Measurements from ENCODE around the gene ZBTB17. TPM values are rescaled to one million over a fixed set of nuclear protein-coding genes. Genes with fewer than 3 reads are reported as not detected.

Gene ZBTB17
- total and polyA plus RNA-seq, 4 donors: 28.0 to 47.1 (median 44.2) TPM

GRCh38 chr1:15997076-15997585 is 21.2 kb upstream of the ZBTB17 start:
- TF ChIP-seq CTCF (IDR thresholded peaks at IDR 0.05; ENCODE audit: control extremely low read depth, extremely low read depth): no peak
- Histone ChIP-seq H3K4me1 (ENCODE audit: control insufficient read depth in 5 of 5, insufficient read depth in 5 of 5, low read length in 5 of 5) (no peaks in the 10 kb centered on the region), H3K27me3 (ENCODE audit: control insufficient read depth in 3 of 3, insufficient read depth in 3 of 3, low read length in 2 of 3) (no peaks in the 10 kb centered on the region), H3K4me3 (no peak overlapping the region), H3K9ac (ENCODE audit: insufficient read depth in 1 of 2, low read length in 2 of 2) (no peak overlapping the region), H3K27ac (ENCODE audit: low read depth in 1 of 2, low read length in 1 of 2) (no peak overlapping the region), H3K9me3 (ENCODE audit: control insufficient read depth in 4 of 4, insufficient read depth in 3 of 4, low read length in 3 of 4) (no peaks in the 10 kb centered on the region), H3K36me3 (ENCODE audit: control insufficient read depth in 4 of 4, insufficient read depth in 4 of 4, low read length in 4 of 4) (no peaks in the 10 kb centered on the region)
- no peak for ATAC-seq (ENCODE audit: insufficient read depth, low FRiP score)
- 85 to 89% methylated on average over 9 of the region's 9 CpGs for WGBS, 2 donors
- DNase-seq: no peak

- DNase-seq (peak; percentile 42 to 54 (median 52)), ATAC-seq (ENCODE audit: insufficient read depth, low FRiP score) (peak; percentile 71)
- TF ChIP-seq CTCF (IDR thresholded peaks at IDR 0.05; ENCODE audit: control extremely low read depth, extremely low read depth): peak; percentile 86
- Histone ChIP-seq H3K9ac (ENCODE audit: insufficient read depth in 1 of 2, low read length in 2 of 2) (no peak overlapping the region), H3K27ac (ENCODE audit: low read depth in 1 of 2, low read length in 1 of 2) (no peak overlapping the region), H3K4me1 (ENCODE audit: control insufficient read depth in 5 of 5, insufficient read depth in 5 of 5, low read length in 5 of 5) (no peaks in the 10 kb centered on the region), H3K27me3 (ENCODE audit: control insufficient read depth in 3 of 3, insufficient read depth in 3 of 3, low read length in 2 of 3) (no peaks in the 10 kb centered on the region), H3K36me3 (ENCODE audit: control insufficient read depth in 4 of 4, insufficient read depth in 4 of 4, low read length in 4 of 4) (no peaks in the 10 kb centered on the region), H3K9me3 (ENCODE audit: control insufficient read depth in 4 of 4, insufficient read depth in 3 of 4, low read length in 3 of 4) (no peaks in the 10 kb centered on the region), H3K4me3 (no peak overlapping the region)
- 58 to 77% methylated on average over 11 of the region's 11 CpGs for WGBS, 2 donors
Measured at GRCh38 chr1:15994590-15995351, 18.9 kb upstream of the ZBTB17 start.

- DNase-seq (no peak), ATAC-seq (ENCODE audit: insufficient read depth, low FRiP score) (no peak)
- H3K36me3 ChIP-seq (ENCODE audit: control insufficient read depth in 4 of 4, insufficient read depth in 4 of 4, low read length in 4 of 4): no peaks in the 10 kb centered on the region
- H3K9me3 ChIP-seq (ENCODE audit: control insufficient read depth in 4 of 4, insufficient read depth in 3 of 4, low read length in 3 of 4): no peaks in the 10 kb centered on the region
- no peaks in the 10 kb centered on the region for H3K4me1 ChIP-seq (ENCODE audit: control insufficient read depth in 5 of 5, insufficient read depth in 5 of 5, low read length in 5 of 5)
- H3K27ac ChIP-seq (ENCODE audit: low read depth in 1 of 2, low read length in 1 of 2): no peak overlapping the region
- 94 to 98% methylated on average over 10 of the region's 10 CpGs for WGBS, 2 donors
- no peak overlapping the region for H3K4me3 ChIP-seq
- H3K9ac ChIP-seq (ENCODE audit: insufficient read depth in 1 of 2, low read length in 2 of 2): no peak overlapping the region
- no peaks in the 10 kb centered on the region for H3K27me3 ChIP-seq (ENCODE audit: control insufficient read depth in 3 of 3, insufficient read depth in 3 of 3, low read length in 2 of 3)
- TF ChIP-seq CTCF (IDR thresholded peaks at IDR 0.05; ENCODE audit: control extremely low read depth, extremely low read depth): no peak
Measured at GRCh38 chr1:15994081-15994480, 18.2 kb upstream of the ZBTB17 start.

All from lung (tissue), 12 donors.